ENCODE data around the gene ADK.
"Not testable (repeated sequence)": the region's sequence is repeated elsewhere in the genome, so short reads cannot be mapped to it uniquely, and the experiment has no call there.

The ADK gene

GRCh38 chr10:74187237-74187636 lies 36.2 kb downstream of the ADK start:
- Histone ChIP-seq H3K27me3 (ENCODE audit: control insufficient read depth, insufficient read depth, low read length) (no peaks in the 10 kb centered on the region), H3K9ac (ENCODE audit: low read depth, low read length) (no peak overlapping the region), H3K36me3 (ENCODE audit: control insufficient read depth, insufficient read depth, low read length) (no peaks in the 10 kb centered on the region), H3K4me1 (ENCODE audit: control insufficient read depth, insufficient read depth, low read length) (peaks cover 12% of the 10 kb centered on the region), H3K9me3 (ENCODE audit: control insufficient read depth, insufficient read depth, low read length) (no peaks in the 10 kb centered on the region), H3K4me3 (ENCODE audit: low read depth, low read length) (no peak overlapping the region), H3K27ac (ENCODE audit: low read depth, low read length) (no peak overlapping the region)

- not testable (repeated sequence) for H3K27me3 ChIP-seq (ENCODE audit: control insufficient read depth, insufficient read depth, low read length); H3K9ac ChIP-seq (ENCODE audit: low read depth, low read length); H3K4me3 ChIP-seq (ENCODE audit: low read depth, low read length); H3K36me3 ChIP-seq (ENCODE audit: control insufficient read depth, insufficient read depth, low read length); H3K27ac ChIP-seq (ENCODE audit: low read depth, low read length); H3K9me3 ChIP-seq (ENCODE audit: control insufficient read depth, insufficient read depth, low read length)
- H3K4me1 ChIP-seq (ENCODE audit: control insufficient read depth, insufficient read depth, low read length), result peaks cover 12% of the 10 kb centered on the region
Measured at GRCh38 chr10:74188617-74189016, 37.6 kb downstream of the ADK start.

- Histone ChIP-seq H3K9ac (ENCODE audit: low read depth, low read length) (no peak overlapping the region), H3K27ac (ENCODE audit: low read depth, low read length) (no peak overlapping the region), H3K9me3 (ENCODE audit: control insufficient read depth, insufficient read depth, low read length) (no peaks in the 10 kb centered on the region), H3K4me3 (ENCODE audit: low read depth, low read length) (no peak overlapping the region), H3K4me1 (ENCODE audit: control insufficient read depth, insufficient read depth, low read length) (peaks cover 12% of the 10 kb centered on the region), H3K27me3 (ENCODE audit: control insufficient read depth, insufficient read depth, low read length) (no peaks in the 10 kb centered on the region), H3K36me3 (ENCODE audit: control insufficient read depth, insufficient read depth, low read length) (no peaks in the 10 kb centered on the region)
Measured at GRCh38 chr10:74189999-74190421, 39.0 kb downstream of the ADK start.

GRCh38 chr10:74190494-74190893 lies 39.5 kb downstream of the ADK start:
- Histone ChIP-seq H3K4me3 (ENCODE audit: low read depth, low read length) (no peak overlapping the region), H3K36me3 (ENCODE audit: control insufficient read depth, insufficient read depth, low read length) (no peaks in the 10 kb centered on the region), H3K9me3 (ENCODE audit: control insufficient read depth, insufficient read depth, low read length) (no peaks in the 10 kb centered on the region), H3K9ac (ENCODE audit: low read depth, low read length) (no peak overlapping the region), H3K27me3 (ENCODE audit: control insufficient read depth, insufficient read depth, low read length) (no peaks in the 10 kb centered on the region), H3K4me1 (ENCODE audit: control insufficient read depth, insufficient read depth, low read length) (peaks cover 12% of the 10 kb centered on the region), H3K27ac (ENCODE audit: low read depth, low read length) (peak overlapping the region; percentile 36)

GRCh38 chr10:74194545-74194944 lies 43.5 kb downstream of the ADK start:
- H3K4me1 ChIP-seq (ENCODE audit: control insufficient read depth, insufficient read depth, low read length), result peaks cover 12% of the 10 kb centered on the region
- H3K27ac ChIP-seq (ENCODE audit: low read depth, low read length), result no peak overlapping the region
- no peaks in the 10 kb centered on the region for H3K27me3 ChIP-seq (ENCODE audit: control insufficient read depth, insufficient read depth, low read length)
- H3K9me3 ChIP-seq (ENCODE audit: control insufficient read depth, insufficient read depth, low read length), result no peaks in the 10 kb centered on the region
- H3K36me3 ChIP-seq (ENCODE audit: control insufficient read depth, insufficient read depth, low read length), result no peaks in the 10 kb centered on the region
- no peak overlapping the region for H3K4me3 ChIP-seq (ENCODE audit: low read depth, low read length)
- H3K9ac ChIP-seq (ENCODE audit: low read depth, low read length), result no peak overlapping the region

GRCh38 chr10:74194999-74195398 lies 44.0 kb downstream of the ADK start:
- H3K4me3 ChIP-seq (ENCODE audit: low read depth, low read length), result no peak overlapping the region
- peaks cover 7% of the 10 kb centered on the region for H3K4me1 ChIP-seq (ENCODE audit: control insufficient read depth, insufficient read depth, low read length)
- H3K9me3 ChIP-seq (ENCODE audit: control insufficient read depth, insufficient read depth, low read length), result no peaks in the 10 kb centered on the region
- no peak overlapping the region for H3K9ac ChIP-seq (ENCODE audit: low read depth, low read length)
- no peaks in the 10 kb centered on the region for H3K36me3 ChIP-seq (ENCODE audit: control insufficient read depth, insufficient read depth, low read length)
- no peak overlapping the region for H3K27ac ChIP-seq (ENCODE audit: low read depth, low read length)
- no peaks in the 10 kb centered on the region for H3K27me3 ChIP-seq (ENCODE audit: control insufficient read depth, insufficient read depth, low read length)

- H3K4me3 ChIP-seq (ENCODE audit: low read depth, low read length), result no peak overlapping the region
- peaks cover 5% of the 10 kb centered on the region for H3K4me1 ChIP-seq (ENCODE audit: control insufficient read depth, insufficient read depth, low read length)
- H3K27ac ChIP-seq (ENCODE audit: low read depth, low read length), result no peak overlapping the region
- peaks cover 3% of the 10 kb centered on the region; the same call in 1 of the 2 replicates for H3K36me3 ChIP-seq (ENCODE audit: control insufficient read depth, insufficient read depth, low read length)
- H3K27me3 ChIP-seq (ENCODE audit: control insufficient read depth, insufficient read depth, low read length), result no peaks in the 10 kb centered on the region
- no peaks in the 10 kb centered on the region for H3K9me3 ChIP-seq (ENCODE audit: control insufficient read depth, insufficient read depth, low read length)
- no peak overlapping the region for H3K9ac ChIP-seq (ENCODE audit: low read depth, low read length)
Measured at GRCh38 chr10:74199315-74199714, 48.3 kb downstream of the ADK start.

GRCh38 chr10:74202356-74202755 lies 51.3 kb downstream of the ADK start:
- Histone ChIP-seq H3K9me3 (ENCODE audit: control insufficient read depth, insufficient read depth, low read length) (no peaks in the 10 kb centered on the region), H3K27ac (ENCODE audit: low read depth, low read length) (no peak overlapping the region), H3K4me3 (ENCODE audit: low read depth, low read length) (no peak overlapping the region), H3K4me1 (ENCODE audit: control insufficient read depth, insufficient read depth, low read length) (peaks cover 5% of the 10 kb centered on the region), H3K27me3 (ENCODE audit: control insufficient read depth, insufficient read depth, low read length) (no peaks in the 10 kb centered on the region), H3K36me3 (ENCODE audit: control insufficient read depth, insufficient read depth, low read length) (peaks cover 3% of the 10 kb centered on the region; the same call in 1 of the 2 replicates), H3K9ac (ENCODE audit: low read depth, low read length) (no peak overlapping the region)

- Histone ChIP-seq H3K36me3 (ENCODE audit: control insufficient read depth, insufficient read depth, low read length) (no peaks in the 10 kb centered on the region; the same call in 1 of the 2 replicates), H3K4me3 (ENCODE audit: low read depth, low read length) (no peak overlapping the region), H3K9ac (ENCODE audit: low read depth, low read length) (no peak overlapping the region), H3K27ac (ENCODE audit: low read depth, low read length) (no peak overlapping the region), H3K9me3 (ENCODE audit: control insufficient read depth, insufficient read depth, low read length) (no peaks in the 10 kb centered on the region), H3K27me3 (ENCODE audit: control insufficient read depth, insufficient read depth, low read length) (no peaks in the 10 kb centered on the region), H3K4me1 (ENCODE audit: control insufficient read depth, insufficient read depth, low read length) (peaks cover 5% of the 10 kb centered on the region)
Measured at GRCh38 chr10:74206746-74207145, 55.7 kb downstream of the ADK start.

GRCh38 chr10:74207691-74208480 lies 56.9 kb downstream of the ADK start:
- no peaks in the 10 kb centered on the region for H3K27me3 ChIP-seq (ENCODE audit: control insufficient read depth, insufficient read depth, low read length)
- no peak overlapping the region for H3K9ac ChIP-seq (ENCODE audit: low read depth, low read length)
- no peak overlapping the region for H3K4me3 ChIP-seq (ENCODE audit: low read depth, low read length)

GRCh38 chr10:74208997-74209396 lies 58.0 kb downstream of the ADK start:
- H3K9me3 ChIP-seq (ENCODE audit: control insufficient read depth, insufficient read depth, low read length), result no peaks in the 10 kb centered on the region
- H3K9ac ChIP-seq (ENCODE audit: low read depth, low read length), result no peak overlapping the region
- H3K36me3 ChIP-seq (ENCODE audit: control insufficient read depth, insufficient read depth, low read length), result no peaks in the 10 kb centered on the region; the same call in 1 of the 2 replicates
- no peak overlapping the region for H3K27ac ChIP-seq (ENCODE audit: low read depth, low read length)
- no peak overlapping the region for H3K4me3 ChIP-seq (ENCODE audit: low read depth, low read length)
- H3K27me3 ChIP-seq (ENCODE audit: control insufficient read depth, insufficient read depth, low read length), result no peaks in the 10 kb centered on the region
- H3K4me1 ChIP-seq (ENCODE audit: control insufficient read depth, insufficient read depth, low read length), result no peaks in the 10 kb centered on the region

More at GRCh38 chr10:74207691-74208480, 56.9 kb downstream of the ADK start:
- Histone ChIP-seq H3K36me3 (ENCODE audit: control insufficient read depth, insufficient read depth, low read length) (no peaks in the 10 kb centered on the region; the same call in 1 of the 2 replicates), H3K27ac (ENCODE audit: low read depth, low read length) (peak overlapping the region; percentile 53), H3K9me3 (ENCODE audit: control insufficient read depth, insufficient read depth, low read length) (no peaks in the 10 kb centered on the region), H3K4me1 (ENCODE audit: control insufficient read depth, insufficient read depth, low read length) (no peaks in the 10 kb centered on the region)
